Neutrophil (primary cell): Measurements from ENCODE around the gene MOCS2.

ENCODE experiments used
- H3K27ac ChIP-seq: fragments of 200-600 bp; sonication (generic); 2 replicates; pipeline ENCODE4 v1.5.1; 2016; ENCODE audit warnings: mild to moderate bottlenecking, moderate library complexity
- H3K27me3 ChIP-seq: fragments of 200-600 bp; sonication (generic); 2 replicates; pipeline ENCODE4 v1.6.0; 2016; ENCODE audit warnings: mild to moderate bottlenecking
- H3K36me3 ChIP-seq: fragments of 200-600 bp; sonication (generic); 2 replicates; pipeline ENCODE4 v1.5.1; 2017
- H3K4me1 ChIP-seq, 2 experiments: fragments of 200-600 bp in 1 of 2; sonication (generic) in 1 of 2; 1 replicate in 1 of 2; 2 replicates in 1 of 2; pipeline versions ENCODE4 v1.5.1 to v1.6.1; 2013 to 2016; ENCODE audit warnings: low read depth in 1 of 2, low read length in 1 of 2, mild to moderate bottlenecking in 1 of 2, moderate library complexity in 1 of 2; ENCODE audit not compliant: control insufficient read depth in 1 of 2, insufficient read depth in 1 of 2
- H3K4me3 ChIP-seq, 2 experiments: fragments of 200-600 bp in 1 of 2; sonication (generic) in 1 of 2; 1 replicate in 1 of 2; 2 replicates in 1 of 2; pipeline ENCODE4 v1.5.1; 2013 to 2016; ENCODE audit warnings: low read depth in 1 of 2, low read length in 1 of 2, mild to moderate bottlenecking in 1 of 2, moderate library complexity in 1 of 2
- H3K9me3 ChIP-seq: fragments of 200-600 bp; sonication (generic); 2 replicates; pipeline ENCODE4 v1.5.1; 2016
- TF ChIP-seq, protein P1 (sequence below): fragments of 200-600 bp; sonication (generic); IDR thresholded peaks from 2 replicates; pipeline ENCODE4 v1.5.1; 2016; ENCODE audit warnings: antibody characterized with exemption

The MOCS2 gene

DNA sequence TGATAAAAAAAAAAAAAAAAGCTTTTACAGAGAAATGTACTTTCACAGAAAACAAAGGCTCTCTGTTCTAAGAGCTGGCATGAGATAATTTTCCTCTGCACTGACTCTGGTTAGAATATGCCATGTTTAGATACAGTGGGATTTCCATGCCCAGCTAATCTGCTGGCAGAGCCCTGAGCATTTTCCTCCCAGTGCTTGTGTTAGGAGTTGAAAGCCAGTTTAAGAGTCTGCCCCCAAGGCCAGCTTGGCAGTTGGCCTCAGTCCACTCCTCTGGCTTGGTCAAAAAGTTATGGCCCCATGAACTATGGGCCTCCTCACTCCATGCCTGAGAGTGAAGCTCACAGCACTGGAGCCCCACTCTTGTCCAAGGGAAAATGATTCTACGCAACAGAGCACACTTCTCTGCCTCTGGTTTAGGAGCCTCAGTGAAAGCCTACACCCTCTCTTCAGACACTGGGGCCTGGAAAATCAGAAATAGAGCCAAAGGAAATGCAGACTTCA, 21.9 kb downstream of the MOCS2 start:
- H3K4me1 ChIP-seq = no peaks in the 10 kb centered on the region
- H3K4me3 ChIP-seq = no peak overlapping the region
- H3K9me3 ChIP-seq = no peaks in the 10 kb centered on the region
- H3K36me3 ChIP-seq = no peaks in the 10 kb centered on the region
- TF ChIP-seq, protein P1, sequence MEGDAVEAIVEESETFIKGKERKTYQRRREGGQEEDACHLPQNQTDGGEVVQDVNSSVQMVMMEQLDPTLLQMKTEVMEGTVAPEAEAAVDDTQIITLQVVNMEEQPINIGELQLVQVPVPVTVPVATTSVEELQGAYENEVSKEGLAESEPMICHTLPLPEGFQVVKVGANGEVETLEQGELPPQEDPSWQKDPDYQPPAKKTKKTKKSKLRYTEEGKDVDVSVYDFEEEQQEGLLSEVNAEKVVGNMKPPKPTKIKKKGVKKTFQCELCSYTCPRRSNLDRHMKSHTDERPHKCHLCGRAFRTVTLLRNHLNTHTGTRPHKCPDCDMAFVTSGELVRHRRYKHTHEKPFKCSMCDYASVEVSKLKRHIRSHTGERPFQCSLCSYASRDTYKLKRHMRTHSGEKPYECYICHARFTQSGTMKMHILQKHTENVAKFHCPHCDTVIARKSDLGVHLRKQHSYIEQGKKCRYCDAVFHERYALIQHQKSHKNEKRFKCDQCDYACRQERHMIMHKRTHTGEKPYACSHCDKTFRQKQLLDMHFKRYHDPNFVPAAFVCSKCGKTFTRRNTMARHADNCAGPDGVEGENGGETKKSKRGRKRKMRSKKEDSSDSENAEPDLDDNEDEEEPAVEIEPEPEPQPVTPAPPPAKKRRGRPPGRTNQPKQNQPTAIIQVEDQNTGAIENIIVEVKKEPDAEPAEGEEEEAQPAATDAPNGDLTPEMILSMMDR = no peak
- H3K27ac ChIP-seq = no peak overlapping the region
- H3K27me3 ChIP-seq = no peaks in the 10 kb centered on the region

DNA sequence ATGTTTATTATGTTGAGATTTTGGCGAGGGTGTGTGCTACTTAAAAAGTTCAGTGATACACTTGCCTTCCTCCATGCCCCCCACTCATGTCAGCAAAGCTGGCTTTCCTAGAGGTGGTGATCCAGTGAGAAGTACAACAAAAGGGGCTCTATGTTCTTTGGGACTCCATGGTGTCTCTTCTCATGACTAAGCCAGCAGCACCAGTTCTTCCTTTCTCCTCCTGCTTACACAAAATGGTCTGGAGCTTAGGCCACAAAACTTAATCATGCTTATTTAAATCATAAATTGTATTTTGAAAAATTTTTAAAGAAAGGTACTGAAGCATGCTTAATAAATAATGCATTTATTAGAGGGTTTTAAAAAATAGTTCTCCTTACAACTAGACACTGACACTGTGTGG, 22.4 kb downstream of the MOCS2 start:
- TF ChIP-seq, protein P1 = no peak
- Histone ChIP-seq H3K4me1 (no peaks in the 10 kb centered on the region), H3K9me3 (no peaks in the 10 kb centered on the region), H3K36me3 (no peaks in the 10 kb centered on the region), H3K4me3 (no peak overlapping the region), H3K27ac (no peak overlapping the region), H3K27me3 (no peaks in the 10 kb centered on the region)

DNA sequence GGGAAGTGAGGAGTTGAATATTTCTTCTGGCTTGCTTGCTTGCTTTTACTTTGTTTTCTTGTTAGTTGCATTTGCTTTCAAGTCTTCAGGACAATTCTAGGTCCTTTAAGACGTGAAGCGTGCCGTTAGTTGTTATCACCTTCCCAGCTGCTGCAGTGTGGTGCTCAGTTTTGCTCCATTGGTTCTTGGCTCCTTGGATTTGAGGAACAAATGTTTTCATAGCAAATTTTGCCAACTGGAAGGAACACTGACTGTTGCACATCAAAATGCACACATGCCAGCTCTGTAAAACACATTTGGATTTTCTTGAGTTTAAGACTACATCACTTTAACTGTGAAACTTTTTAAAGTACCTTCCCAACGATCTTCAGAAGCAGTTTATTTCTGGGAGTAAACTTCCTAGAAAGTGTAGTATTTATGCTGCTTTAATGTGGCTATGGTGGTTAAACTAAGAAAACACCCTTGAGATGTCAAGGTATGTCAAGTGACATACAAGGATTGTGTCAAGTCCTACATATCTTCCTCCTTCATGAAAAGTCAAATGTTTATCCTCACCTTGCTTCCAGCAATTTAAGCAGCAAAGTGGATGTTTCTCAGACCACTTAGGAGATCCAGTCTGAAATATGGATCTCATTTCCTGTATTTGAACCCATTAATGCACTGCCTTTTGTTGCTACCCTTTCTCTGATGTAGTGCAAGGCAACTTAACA, 24.9 kb downstream of the MOCS2 start:
- TF ChIP-seq, protein P1 = no peak
- no peaks in the 10 kb centered on the region for H3K4me1 ChIP-seq
- H3K36me3 ChIP-seq = no peaks in the 10 kb centered on the region

DNA sequence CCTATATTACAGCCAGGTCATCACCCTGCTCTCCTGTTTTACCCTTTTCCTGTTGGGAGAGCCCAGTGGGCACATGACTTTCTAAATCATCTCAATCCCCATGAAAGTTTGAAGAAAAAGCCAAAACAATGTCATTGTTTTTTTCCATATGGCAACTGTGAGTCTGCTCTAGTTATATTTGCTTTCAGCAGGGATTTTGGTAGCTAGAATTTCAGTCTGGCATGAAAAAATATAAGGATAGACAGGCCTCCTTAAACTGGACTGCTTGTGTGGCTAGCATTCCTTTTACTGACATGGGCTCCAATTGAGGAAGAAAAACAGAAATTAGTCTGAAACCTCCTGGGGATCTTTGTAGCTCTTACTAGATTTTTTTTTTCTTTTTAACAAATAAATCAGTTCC, 25.6 kb downstream of the MOCS2 start:
- Histone ChIP-seq H3K27me3 (no peaks in the 10 kb centered on the region), H3K36me3 (no peaks in the 10 kb centered on the region), H3K4me1 (no peaks in the 10 kb centered on the region), H3K9me3 (no peaks in the 10 kb centered on the region), H3K27ac (no peak overlapping the region), H3K4me3 (no peak overlapping the region)
- TF ChIP-seq, protein P1 = no peak

More for the DNA sequence above, 24.9 kb downstream of the MOCS2 start:
- no peak overlapping the region for H3K4me3 ChIP-seq
- no peak overlapping the region for H3K27ac ChIP-seq
- no peaks in the 10 kb centered on the region for H3K27me3 ChIP-seq
- H3K9me3 ChIP-seq = no peaks in the 10 kb centered on the region

DNA sequence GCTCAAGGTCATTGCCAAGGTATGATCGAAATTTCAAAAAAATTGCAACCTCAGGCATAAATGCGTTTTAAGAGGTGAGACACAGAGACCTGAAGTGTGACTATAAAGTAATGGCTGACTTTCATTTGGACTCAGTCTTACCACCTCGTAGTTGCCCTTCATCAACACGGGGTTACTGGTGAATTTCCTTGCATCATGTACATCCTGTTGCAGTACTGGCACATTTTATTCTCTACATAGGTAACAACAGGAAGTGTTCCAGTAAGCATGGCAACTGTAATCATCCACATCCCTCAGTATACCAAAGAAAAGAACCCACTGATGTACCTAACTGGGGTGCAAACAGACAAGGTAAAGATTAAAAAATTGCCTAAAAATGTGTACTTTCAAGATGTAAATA, 29.3 kb downstream of the MOCS2 start:
- Histone ChIP-seq H3K27ac (no peak overlapping the region), H3K27me3 (no peaks in the 10 kb centered on the region), H3K4me1 (no peaks in the 10 kb centered on the region), H3K36me3 (no peaks in the 10 kb centered on the region), H3K9me3 (no peaks in the 10 kb centered on the region), H3K4me3 (no peak overlapping the region)
- TF ChIP-seq, protein P1 = no peak
